CD4-positive, alpha-beta T cell treated with Interleukin-15 for 1 hour (primary cell): ENCODE data around the gene GMFB.
A peak's percentile ranks its signal among the peaks of the same experiment; 100 is the strongest.
"Not testable (repeated sequence)": the region's sequence is repeated elsewhere in the genome, so short reads cannot be mapped to it uniquely, and the experiment has no call there.

ENCODE experiments used
- DNase-seq: peaks from one replicate; pipeline ENCODE4 v3.0.0-alpha.2; 2020

The GMFB gene

GRCh38 chr14:54457609-54457996 lies 31.2 kb downstream of the GMFB start:
- DNase-seq: no peak

DNA sequence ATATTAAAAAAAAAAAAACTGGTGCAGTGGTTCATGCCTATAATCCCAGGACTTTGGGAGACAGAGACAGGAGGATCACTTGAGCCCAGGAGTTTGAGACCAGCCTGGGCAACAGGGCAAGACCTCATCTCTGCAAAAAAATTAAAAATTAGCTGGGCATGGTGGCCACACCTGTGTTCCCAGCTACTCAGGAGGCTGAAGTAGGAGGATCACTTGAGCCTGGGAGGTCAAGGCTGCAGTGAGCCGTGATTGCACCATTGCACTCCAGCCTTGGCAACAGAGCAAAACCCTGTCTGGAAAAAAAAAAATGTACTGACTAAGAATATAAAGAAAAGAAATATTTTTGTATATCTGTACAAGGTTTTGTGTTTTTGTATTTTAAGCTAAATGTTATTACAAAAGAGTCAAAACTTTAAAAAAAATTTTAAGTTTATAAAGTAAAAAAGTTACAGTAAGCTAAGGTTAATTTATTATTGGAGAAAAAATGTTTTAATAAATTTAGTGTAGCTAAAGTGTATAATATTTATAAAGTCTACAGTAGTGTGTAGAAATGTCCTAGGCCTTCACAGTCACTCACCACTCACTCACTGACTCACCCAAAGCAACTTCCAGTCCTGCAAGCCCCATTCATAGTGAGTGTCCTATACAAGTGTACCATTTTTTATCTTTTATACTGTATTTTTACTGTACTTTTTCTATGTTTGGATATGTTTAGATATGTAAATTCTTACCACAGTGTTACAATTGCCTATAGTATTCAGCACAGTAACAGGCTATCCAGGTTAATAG lies 31.8 kb downstream of the GMFB start:
- not testable (repeated sequence) for DNase-seq

DNA sequence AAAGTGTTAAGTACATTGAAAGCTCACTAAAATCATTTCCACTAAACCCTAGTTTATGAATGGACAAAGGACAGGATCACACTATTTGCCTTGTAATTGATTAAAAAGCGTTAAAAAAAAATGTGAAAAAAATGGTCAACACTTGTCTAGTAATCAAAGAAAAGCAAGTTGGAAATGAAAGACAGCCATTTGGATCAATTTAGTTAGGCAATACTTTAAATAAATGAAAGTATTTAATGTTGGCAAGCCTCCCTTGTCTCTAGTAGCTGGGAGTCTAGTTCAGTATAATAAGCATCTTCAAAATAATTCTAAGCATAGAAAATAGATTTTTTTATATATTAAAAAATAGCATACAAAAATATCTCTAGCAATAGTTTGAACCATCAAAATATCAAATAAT lies 33.4 kb downstream of the GMFB start:
- DNase-seq: no peak

GRCh38 chr14:54453990-54454389 lies 34.8 kb downstream of the GMFB start:
- not testable (repeated sequence) for DNase-seq

GRCh38 chr14:54453252-54453651 lies 35.5 kb downstream of the GMFB start:
- DNase-seq: no peak

- DNase-seq: no peak
Measured at GRCh38 chr14:54451961-54452360, 36.8 kb downstream of the GMFB start.

- no peak for DNase-seq
Measured at GRCh38 chr14:54451121-54451601, 37.6 kb downstream of the GMFB start.

DNA sequence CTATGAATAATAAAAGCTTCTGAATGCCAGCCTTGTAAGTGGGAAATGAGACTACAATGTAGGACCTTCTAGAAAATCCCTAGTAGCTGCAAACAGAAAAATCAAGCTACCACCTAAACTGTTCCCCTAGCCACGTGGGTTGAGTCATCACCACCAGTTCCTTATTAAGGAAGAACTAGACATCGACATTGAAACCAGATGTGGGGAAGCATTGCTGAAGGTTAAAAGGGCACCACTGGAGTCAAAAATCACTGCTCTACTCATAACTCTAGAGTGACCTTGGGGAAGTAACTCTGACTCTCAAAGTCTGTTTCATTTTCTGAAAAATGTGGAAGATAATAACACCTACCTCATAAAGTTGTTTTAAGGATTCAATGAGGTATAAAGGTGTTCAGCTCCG lies 38.2 kb downstream of the GMFB start:
- peak; percentile 57 for DNase-seq

DNA sequence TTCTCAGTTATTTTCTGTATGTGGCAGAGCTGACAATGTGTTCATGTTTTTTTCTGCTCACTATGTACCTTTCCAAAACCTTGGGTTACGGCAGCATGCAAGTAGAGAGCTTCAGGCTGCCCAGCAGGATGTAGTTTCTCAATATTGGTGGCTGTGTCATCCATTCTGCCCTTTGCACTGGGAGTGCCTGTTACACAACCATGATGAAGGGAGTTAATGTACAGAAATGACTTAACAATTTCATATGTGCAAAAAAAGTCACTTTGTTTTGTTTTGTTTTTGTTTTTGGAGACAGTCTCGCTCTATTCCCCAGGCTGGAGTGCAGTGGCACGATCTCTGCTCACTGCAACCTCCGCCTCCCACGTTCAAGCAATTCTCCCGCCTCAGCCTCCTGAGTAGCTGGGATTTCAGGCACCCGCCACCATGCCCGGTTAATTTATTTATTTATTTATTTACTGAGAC lies 41.5 kb downstream of the GMFB start:
- DNase-seq: peak; percentile 63

GRCh38 chr14:54446161-54446693 lies 42.6 kb downstream of the GMFB start:
- no peak for DNase-seq

GRCh38 chr14:54444681-54445080 lies 44.1 kb downstream of the GMFB start:
- no peak for DNase-seq

DNA sequence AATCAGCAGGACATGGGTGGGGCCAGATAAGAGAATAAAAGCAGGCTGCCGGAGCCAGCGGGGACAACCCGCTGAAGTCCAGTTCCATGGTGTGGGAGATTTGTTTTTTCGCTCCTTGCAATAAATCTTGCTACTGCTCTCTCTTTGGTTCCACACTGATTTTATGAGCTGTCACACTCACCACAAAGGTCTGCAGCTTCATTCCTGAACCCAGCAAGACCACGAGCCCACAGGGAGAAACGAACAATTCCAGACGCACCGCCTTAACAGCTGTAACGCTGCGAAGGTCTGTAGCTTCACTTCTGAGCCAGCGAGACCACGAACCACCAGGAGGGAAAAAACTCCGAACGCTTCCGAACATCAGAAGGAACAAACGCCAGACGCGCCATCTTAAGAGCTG lies 44.8 kb downstream of the GMFB start:
- no peak for DNase-seq

DNA sequence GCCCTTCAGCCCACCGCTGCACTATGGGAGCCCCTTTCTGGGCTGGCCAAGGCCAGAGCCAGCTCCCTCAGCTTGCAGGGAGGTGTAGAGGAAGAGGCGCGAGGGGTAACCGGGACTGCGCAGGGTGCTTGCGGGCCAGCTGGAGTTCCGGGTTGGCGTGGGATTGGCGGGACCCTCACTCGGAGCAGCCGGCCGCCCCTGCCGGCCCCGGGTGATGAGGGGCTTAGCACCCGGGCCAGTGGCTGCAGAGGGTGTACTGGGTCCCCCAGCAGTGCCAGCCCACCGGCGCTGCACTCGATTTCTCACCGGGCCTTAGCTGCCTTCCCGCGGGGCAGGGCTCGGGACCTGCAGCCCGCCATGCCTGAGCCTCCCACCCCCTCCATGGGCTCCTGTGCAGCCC lies 45.8 kb downstream of the GMFB start:
- not testable (repeated sequence) for DNase-seq

- DNase-seq: peak; percentile 91
Measured at GRCh38 chr14:54440873-54441868, 47.6 kb downstream of the GMFB start, which contains the start of gene CNIH1. Gene CNIH1, minus strand, starts transcription at chr14:54441374. Its CDS starts 47 bp downstream, at chr14:54441327.

GRCh38 chr14:54440476-54440872 lies 48.3 kb downstream of the GMFB start:
- DNase-seq: no peak

- DNase-seq: no peak
Measured at GRCh38 chr14:54440037-54440436, 48.7 kb downstream of the GMFB start.

GRCh38 chr14:54438703-54439102 lies 50.1 kb downstream of the GMFB start:
- DNase-seq: no peak

- DNase-seq: not testable (repeated sequence)
Measured at GRCh38 chr14:54437954-54438353, 50.8 kb downstream of the GMFB start.

- DNase-seq: no peak
Measured at GRCh38 chr14:54435500-54435981, 53.2 kb downstream of the GMFB start.

DNA sequence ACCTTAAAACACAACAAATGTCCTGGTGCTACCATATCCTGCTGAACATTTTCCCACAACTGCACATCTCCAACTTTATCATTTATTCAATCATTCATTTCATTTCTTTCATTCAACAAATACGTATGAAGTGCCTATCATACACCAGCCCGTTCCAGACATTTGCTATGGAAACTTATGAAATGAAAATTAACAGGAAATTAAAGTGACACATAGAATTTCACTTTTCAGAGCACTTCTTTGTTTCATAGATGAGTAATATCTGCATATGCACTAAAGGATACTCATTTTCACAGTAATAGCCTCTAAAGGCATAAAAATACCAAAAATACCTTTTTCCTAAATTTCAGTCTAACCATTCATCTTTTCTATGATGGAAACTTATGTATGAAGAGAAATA lies 60.3 kb downstream of the GMFB start:
- no peak for DNase-seq

DNA sequence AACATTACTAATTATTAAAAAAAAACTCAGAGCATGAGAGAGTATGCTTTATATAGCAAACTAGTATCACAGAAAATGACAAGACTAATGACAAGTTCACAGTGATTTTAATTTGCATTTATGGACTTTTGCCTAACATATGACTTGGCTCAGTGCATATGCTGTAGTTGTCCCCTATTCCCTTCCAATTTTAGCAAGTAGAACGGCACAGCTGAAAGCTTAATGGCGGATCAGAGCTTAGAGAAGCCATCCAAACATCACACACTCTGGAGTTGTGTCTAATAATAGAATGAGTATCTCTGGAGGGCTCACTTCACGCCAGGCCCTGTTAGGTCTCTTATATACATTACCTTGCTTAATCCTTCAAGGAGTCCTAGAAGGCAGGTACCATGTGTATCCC lies 60.9 kb downstream of the GMFB start:
- no peak for DNase-seq

DNA sequence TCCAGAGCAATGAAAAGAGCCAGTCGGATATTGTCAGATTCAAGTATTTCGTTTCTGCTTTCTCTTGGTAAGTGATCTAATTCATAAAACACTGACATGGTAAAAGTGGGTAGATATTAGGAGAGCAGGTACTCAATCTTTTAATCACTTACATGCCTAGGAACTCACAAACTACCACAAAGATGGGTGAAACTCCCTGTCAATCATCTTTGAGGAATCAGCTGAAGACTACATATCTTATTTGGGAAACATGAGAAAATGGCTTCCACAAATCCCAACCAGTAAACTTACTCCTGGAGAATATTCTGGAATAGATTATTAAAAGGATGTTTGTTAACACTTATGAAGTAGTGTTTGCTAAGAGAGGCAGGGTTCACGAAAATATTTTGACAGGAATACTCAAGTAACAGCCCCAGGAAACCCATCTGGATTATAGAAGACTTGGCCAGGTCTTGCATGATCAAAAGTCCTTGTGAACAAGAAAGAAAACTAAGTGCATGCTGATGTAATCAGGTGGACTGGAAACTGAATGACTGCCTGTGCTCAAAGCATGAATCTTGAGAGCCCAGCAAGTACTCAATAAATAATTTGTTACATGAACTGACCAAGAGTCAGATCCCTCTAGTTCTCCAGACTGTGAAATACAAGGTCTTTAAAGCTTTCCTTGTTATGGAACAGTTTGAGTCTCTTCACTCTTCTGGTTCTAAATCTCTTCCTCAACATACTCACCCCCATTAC lies 63.1 kb downstream of the GMFB start:
- no peak for DNase-seq
